Ishikawa (cell line): ENCODE data around the gene SERPINB3.

Experiments used
- CEBPB ChIP-seq: IDR thresholded peaks from 2 replicates; pipeline ENCODE4 v1.6.1; 2012
- CREB1 ChIP-seq: IDR thresholded peaks from 2 replicates; pipeline ENCODE4 v1.6.1; 2012; ENCODE audit warnings: low read depth
- EGR1 ChIP-seq: IDR thresholded peaks from 2 replicates; pipeline ENCODE4 v1.6.1; 2012
- EP300 ChIP-seq: IDR thresholded peaks from 2 replicates; pipeline ENCODE4 v1.6.1; 2012; ENCODE audit warnings: borderline replicate concordance
- FOXM1 ChIP-seq: IDR thresholded peaks from 2 replicates; pipeline ENCODE4 v1.6.1; 2012; ENCODE audit warnings: low read depth, borderline replicate concordance
- NFIC ChIP-seq: IDR thresholded peaks from 2 replicates; pipeline ENCODE4 v1.6.1; 2012
- RAD21 ChIP-seq: IDR thresholded peaks from 2 replicates; pipeline ENCODE4 v1.6.1; 2012; ENCODE audit warnings: low read depth
- TAF1 ChIP-seq: IDR thresholded peaks from 2 replicates; pipeline ENCODE4 v1.6.1; 2012; ENCODE audit warnings: low read depth, mild to moderate bottlenecking
- TEAD4 ChIP-seq: IDR thresholded peaks from 2 replicates; pipeline ENCODE4 v1.6.1; 2012
- YY1 ChIP-seq: IDR thresholded peaks from 2 replicates; pipeline ENCODE4 v1.6.1; 2012; ENCODE audit warnings: low read depth
- ZBTB7A ChIP-seq: IDR thresholded peaks from 2 replicates; pipeline ENCODE4 v1.6.1; 2012; ENCODE audit warnings: low read depth
- TF ChIP-seq, protein P1 (sequence below): IDR thresholded peaks from 2 replicates; pipeline ENCODE4 v1.6.1; 2012
- TF ChIP-seq, protein P2 (sequence below): IDR thresholded peaks from 2 replicates; pipeline ENCODE4 v1.6.1; 2012
- TF ChIP-seq, protein P3 (sequence below): IDR thresholded peaks from 2 replicates; pipeline ENCODE4 v1.6.1; 2012; ENCODE audit warnings: low read depth, mild to moderate bottlenecking

DNA sequence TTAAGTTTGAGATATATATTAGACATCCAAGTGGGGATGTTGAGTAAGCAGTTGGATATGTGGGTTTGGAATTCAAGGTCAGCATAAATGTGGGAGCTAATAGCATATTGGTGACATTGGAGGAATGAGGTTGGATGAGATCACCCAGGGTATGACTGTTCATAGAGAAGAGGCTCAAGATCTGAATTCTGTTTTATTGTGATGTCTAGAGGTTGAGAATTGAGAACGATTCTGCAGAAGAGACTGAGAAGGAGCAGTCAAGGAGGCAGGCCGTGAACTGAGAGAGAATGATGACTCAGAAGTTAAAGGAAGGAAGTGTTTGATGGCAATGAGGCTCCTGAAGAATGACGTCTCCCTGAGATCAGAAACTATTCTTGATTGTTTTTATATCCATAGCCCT, 47.0 kb upstream of the SERPINB3 start:
- TF ChIP-seq, protein P1, sequence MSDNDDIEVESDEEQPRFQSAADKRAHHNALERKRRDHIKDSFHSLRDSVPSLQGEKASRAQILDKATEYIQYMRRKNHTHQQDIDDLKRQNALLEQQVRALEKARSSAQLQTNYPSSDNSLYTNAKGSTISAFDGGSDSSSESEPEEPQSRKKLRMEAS = no peak
- TF ChIP-seq RAD21 (no peak), TAF1 (no peak), FOXM1 (no peak), YY1 (no peak), EP300 (no peak), CEBPB (no peak), ZBTB7A (no peak), TEAD4 (no peak), EGR1 (no peak), NFIC (no peak), CREB1 (no peak)
- TF ChIP-seq, protein P2, sequence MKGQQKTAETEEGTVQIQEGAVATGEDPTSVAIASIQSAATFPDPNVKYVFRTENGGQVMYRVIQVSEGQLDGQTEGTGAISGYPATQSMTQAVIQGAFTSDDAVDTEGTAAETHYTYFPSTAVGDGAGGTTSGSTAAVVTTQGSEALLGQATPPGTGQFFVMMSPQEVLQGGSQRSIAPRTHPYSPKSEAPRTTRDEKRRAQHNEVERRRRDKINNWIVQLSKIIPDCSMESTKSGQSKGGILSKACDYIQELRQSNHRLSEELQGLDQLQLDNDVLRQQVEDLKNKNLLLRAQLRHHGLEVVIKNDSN = no peak
- TF ChIP-seq, protein P3, sequence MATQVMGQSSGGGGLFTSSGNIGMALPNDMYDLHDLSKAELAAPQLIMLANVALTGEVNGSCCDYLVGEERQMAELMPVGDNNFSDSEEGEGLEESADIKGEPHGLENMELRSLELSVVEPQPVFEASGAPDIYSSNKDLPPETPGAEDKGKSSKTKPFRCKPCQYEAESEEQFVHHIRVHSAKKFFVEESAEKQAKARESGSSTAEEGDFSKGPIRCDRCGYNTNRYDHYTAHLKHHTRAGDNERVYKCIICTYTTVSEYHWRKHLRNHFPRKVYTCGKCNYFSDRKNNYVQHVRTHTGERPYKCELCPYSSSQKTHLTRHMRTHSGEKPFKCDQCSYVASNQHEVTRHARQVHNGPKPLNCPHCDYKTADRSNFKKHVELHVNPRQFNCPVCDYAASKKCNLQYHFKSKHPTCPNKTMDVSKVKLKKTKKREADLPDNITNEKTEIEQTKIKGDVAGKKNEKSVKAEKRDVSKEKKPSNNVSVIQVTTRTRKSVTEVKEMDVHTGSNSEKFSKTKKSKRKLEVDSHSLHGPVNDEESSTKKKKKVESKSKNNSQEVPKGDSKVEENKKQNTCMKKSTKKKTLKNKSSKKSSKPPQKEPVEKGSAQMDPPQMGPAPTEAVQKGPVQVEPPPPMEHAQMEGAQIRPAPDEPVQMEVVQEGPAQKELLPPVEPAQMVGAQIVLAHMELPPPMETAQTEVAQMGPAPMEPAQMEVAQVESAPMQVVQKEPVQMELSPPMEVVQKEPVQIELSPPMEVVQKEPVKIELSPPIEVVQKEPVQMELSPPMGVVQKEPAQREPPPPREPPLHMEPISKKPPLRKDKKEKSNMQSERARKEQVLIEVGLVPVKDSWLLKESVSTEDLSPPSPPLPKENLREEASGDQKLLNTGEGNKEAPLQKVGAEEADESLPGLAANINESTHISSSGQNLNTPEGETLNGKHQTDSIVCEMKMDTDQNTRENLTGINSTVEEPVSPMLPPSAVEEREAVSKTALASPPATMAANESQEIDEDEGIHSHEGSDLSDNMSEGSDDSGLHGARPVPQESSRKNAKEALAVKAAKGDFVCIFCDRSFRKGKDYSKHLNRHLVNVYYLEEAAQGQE = no peak
